ENCODE measurements around the gene NFXL1. TPM values are rescaled to one million over a fixed set of nuclear protein-coding genes. Genes with fewer than 3 reads are reported as not detected.

NFXL1 gene
- total and polyA plus RNA-seq, 2 experiments from 2014 or later: 8.6 to 14.4 TPM

GRCh38 chr4:47913861-47914219 is 543 bp downstream of the NFXL1 start:
- H3K36me3 ChIP-seq: peaks cover 13% of the 10 kb centered on the region
- peak overlapping the region; percentile 88 for H3K4me3 ChIP-seq
- peak overlapping the region; percentile 61 for H3K27ac ChIP-seq
- TF ChIP-seq, protein P1, sequence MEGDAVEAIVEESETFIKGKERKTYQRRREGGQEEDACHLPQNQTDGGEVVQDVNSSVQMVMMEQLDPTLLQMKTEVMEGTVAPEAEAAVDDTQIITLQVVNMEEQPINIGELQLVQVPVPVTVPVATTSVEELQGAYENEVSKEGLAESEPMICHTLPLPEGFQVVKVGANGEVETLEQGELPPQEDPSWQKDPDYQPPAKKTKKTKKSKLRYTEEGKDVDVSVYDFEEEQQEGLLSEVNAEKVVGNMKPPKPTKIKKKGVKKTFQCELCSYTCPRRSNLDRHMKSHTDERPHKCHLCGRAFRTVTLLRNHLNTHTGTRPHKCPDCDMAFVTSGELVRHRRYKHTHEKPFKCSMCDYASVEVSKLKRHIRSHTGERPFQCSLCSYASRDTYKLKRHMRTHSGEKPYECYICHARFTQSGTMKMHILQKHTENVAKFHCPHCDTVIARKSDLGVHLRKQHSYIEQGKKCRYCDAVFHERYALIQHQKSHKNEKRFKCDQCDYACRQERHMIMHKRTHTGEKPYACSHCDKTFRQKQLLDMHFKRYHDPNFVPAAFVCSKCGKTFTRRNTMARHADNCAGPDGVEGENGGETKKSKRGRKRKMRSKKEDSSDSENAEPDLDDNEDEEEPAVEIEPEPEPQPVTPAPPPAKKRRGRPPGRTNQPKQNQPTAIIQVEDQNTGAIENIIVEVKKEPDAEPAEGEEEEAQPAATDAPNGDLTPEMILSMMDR (IDR thresholded peaks at IDR 0.05; ENCODE audit: low read depth, low read length): no peak
- H3K9me3 ChIP-seq (ENCODE audit: low read depth): no peaks in the 10 kb centered on the region
- DNase-seq (ENCODE audit: low read depth in 1 of 2, low spot score in 1 of 2): peak; percentile 8 to 38
- H3K27me3 ChIP-seq: no peaks in the 10 kb centered on the region
- H3K4me1 ChIP-seq (ENCODE audit: low read depth): peaks cover 10% of the 10 kb centered on the region

DNA sequence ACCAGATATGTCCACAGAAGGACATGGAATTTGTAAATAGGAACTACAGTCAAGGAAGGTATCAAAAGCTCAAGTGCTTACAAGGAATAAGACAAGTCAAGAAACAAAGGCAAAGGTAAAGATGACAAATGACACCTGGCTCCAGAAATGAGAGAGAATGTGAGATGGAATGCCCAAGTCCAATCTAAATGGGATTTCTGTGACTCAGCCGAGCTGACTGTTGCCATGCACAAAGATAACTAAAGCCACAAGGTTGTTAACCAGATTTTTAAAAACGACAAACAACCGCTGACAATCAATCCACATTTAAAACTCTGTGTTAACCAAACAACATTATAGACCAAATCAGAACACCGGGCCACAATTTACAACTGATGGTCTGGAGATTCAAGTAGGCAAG is 1.1 kb downstream of the NFXL1 start:
- TF ChIP-seq, protein P1 (IDR thresholded peaks at IDR 0.05; ENCODE audit: low read depth, low read length): no peak
- peak in 1 of 2 donors; percentile 17 for DNase-seq (ENCODE audit: low read depth in 1 of 2, low spot score in 1 of 2)
- no peak overlapping the region for H3K27ac ChIP-seq

DNA sequence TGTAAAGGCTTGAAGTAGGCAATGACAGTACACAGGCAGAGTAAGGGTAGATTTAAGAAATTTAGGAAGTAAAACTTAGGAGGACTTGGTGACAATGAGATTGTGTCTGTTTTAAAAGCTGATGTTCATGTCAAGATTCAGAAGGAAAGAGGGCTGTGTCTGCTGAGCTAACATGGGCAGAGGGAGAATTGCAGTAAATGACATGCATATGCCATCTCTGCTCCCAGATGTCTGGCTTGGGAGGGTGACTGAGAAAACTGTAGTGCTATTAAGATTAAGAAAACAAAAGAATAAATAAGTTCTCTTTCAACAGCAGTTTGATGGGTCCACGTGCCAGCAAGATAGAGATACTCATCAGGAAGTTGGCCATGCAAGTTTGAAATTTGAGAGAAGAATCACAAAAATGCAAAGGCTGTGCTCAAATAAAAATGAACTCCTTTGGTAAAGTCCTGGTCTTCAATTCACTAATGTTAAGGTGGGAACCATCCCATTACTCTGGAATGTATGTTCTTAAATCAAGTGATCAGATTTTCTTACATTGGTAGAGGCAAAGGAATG is 7.2 kb downstream of the NFXL1 start:
- H3K27me3 ChIP-seq: no peaks in the 10 kb centered on the region
- TF ChIP-seq, protein P1 (IDR thresholded peaks at IDR 0.05; ENCODE audit: low read depth, low read length): no peak
- H3K9me3 ChIP-seq (ENCODE audit: low read depth): no peaks in the 10 kb centered on the region
- no peak for DNase-seq (ENCODE audit: low read depth in 1 of 2, low spot score in 1 of 2)
- H3K4me1 ChIP-seq (ENCODE audit: low read depth): peaks cover 6% of the 10 kb centered on the region
- H3K4me3 ChIP-seq: no peak overlapping the region
- H3K36me3 ChIP-seq: peaks cover 58% of the 10 kb centered on the region
- H3K27ac ChIP-seq: no peak overlapping the region

More for the DNA sequence above, 1.1 kb downstream of the NFXL1 start:
- peaks cover 13% of the 10 kb centered on the region for H3K36me3 ChIP-seq
- no peaks in the 10 kb centered on the region for H3K9me3 ChIP-seq (ENCODE audit: low read depth)
- peaks cover 10% of the 10 kb centered on the region for H3K4me1 ChIP-seq (ENCODE audit: low read depth)
- H3K27me3 ChIP-seq: no peaks in the 10 kb centered on the region
- H3K4me3 ChIP-seq: peak overlapping the region; percentile 88

- no peaks in the 10 kb centered on the region for H3K27me3 ChIP-seq
- DNase-seq (ENCODE audit: low read depth in 1 of 2, low spot score in 1 of 2): no peak
- no peak overlapping the region for H3K27ac ChIP-seq
- no peak overlapping the region for H3K4me3 ChIP-seq
- H3K4me1 ChIP-seq (ENCODE audit: low read depth): no peaks in the 10 kb centered on the region
- H3K36me3 ChIP-seq: peaks cover 76% of the 10 kb centered on the region
- TF ChIP-seq, protein P1 (IDR thresholded peaks at IDR 0.05; ENCODE audit: low read depth, low read length): no peak
- no peaks in the 10 kb centered on the region for H3K9me3 ChIP-seq (ENCODE audit: low read depth)
These were observed 14.7 kb downstream of the NFXL1 start for GRCh38 chr4:47899639-47900038.

DNA sequence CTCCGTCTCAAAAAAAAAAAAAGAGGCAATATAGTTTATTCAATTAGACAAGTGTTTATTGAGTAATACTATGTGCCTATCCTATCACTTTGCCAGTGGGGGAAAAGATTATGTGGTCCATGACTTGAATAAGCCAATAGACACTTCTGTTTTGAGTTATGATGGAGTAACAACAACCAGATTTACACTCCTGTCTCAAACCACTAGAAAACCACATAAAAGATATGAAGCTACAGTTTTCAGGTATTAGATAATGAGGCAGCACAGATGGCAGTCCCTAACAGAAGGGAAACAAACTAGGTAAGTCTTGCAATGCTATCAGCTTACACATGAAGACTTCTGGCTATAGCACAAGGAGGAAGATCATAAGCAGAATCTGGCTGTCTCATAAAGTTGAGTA is 22.5 kb downstream of the NFXL1 start:
- TF ChIP-seq, protein P1 (IDR thresholded peaks at IDR 0.05; ENCODE audit: low read depth, low read length): no peak
- no peaks in the 10 kb centered on the region for H3K27me3 ChIP-seq
- no peak for DNase-seq (ENCODE audit: low read depth in 1 of 2, low spot score in 1 of 2)
- no peaks in the 10 kb centered on the region for H3K4me1 ChIP-seq (ENCODE audit: low read depth)
- H3K4me3 ChIP-seq: no peak overlapping the region
- H3K9me3 ChIP-seq (ENCODE audit: low read depth): no peaks in the 10 kb centered on the region
- peaks cover 62% of the 10 kb centered on the region for H3K36me3 ChIP-seq
- no peak overlapping the region for H3K27ac ChIP-seq
